ENCODE measurements around the gene SNIP1.
"Not testable (repeated sequence)": the region's sequence is repeated elsewhere in the genome, so short reads cannot be mapped to it uniquely, and the experiment has no call there.

The SNIP1 gene

DNA sequence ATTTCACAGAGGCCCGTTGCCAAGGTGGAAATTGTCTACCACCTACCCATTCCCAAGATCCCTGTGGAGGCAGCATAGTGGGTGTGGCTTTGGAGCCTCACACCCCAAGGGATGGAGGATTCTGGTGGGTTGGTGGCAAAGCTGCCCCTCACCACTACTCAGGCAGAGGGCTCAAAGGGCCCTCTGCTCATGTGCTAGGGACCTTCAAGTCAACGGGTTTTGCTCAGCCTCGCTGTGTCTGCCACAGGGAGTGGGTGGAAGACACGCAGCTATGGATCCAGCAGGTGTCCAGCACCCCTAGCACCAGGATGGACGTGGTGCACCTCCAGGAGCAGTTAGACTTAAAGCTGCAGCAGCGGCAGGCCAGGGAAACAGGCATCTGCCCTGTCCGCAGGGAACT, 5.0 kb upstream of the SNIP1 start:
- DNase-seq (ENCODE audit: low read depth) = no peak

DNA sequence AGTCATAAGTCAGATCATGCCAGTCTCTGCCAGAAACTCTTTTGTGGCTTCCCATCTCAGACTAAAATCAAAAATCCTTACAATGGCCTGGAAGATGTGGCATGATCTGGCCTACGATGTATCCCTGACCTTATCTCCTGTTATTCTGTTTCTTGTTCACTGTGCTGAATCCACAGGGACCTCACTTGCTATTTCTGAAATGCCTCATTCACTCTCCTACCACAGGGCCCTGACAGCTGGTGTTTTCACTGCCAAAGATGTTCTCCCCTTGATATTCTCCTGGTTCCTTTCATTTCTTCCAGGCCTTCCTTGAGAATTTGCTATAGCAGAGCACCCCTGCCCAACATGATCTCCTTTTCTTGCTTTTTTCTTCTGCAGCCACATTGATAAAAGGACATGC, 4.3 kb upstream of the SNIP1 start:
- no peak for DNase-seq (ENCODE audit: low read depth)

DNA sequence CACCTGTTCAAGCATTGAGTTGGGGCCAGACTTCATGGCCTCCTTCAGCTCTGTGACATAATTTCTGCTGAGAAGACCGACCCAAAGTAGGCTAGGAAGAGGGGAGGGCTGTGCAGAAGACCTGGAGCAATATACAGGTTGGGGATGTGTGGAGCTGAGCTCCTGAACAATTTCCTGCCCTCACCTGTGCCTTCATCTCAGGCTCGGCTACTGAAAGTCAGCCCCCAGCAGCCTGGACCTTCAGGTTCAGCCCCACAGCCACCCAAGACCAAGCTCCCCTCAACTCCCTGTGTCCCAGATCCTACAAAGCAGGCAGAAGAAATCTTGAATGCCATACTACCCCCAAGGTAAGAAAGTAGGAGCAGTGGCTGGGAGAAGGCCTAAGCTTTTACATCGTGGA, 3.3 kb upstream of the SNIP1 start:
- no peak for DNase-seq (ENCODE audit: low read depth)

DNA sequence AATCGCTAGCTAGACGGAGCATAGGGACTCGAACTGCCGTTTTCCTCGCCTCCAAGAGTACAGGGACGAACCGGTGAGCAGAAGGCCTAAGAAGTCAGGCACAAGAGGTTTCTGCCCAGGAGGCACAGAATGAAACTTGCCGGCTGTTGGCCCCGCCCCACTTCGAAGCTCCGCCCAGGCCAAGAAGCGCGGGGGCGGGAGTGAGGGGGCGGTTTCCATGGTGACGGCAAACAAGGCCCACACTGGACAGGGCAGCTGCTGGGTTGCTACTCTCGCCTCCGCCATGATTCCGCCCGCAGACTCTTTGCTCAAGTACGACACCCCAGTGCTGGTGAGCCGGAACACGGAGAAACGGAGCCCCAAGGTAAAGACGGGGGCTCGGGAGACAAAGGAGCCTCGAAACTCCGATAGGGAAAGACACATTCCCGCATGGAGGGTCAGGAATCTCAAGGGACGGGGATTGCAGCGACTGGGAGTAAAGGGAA, 2.7 kb upstream of the SNIP1 start, which contains the start of gene DNALI1:
Gene DNALI1, plus strand, starts transcription at position 229 of the 485 bp plus-strand sequence. Its CDS starts 55 bp downstream, at position 284.
- DNase-seq (ENCODE audit: low read depth) = peak; percentile 92

DNA sequence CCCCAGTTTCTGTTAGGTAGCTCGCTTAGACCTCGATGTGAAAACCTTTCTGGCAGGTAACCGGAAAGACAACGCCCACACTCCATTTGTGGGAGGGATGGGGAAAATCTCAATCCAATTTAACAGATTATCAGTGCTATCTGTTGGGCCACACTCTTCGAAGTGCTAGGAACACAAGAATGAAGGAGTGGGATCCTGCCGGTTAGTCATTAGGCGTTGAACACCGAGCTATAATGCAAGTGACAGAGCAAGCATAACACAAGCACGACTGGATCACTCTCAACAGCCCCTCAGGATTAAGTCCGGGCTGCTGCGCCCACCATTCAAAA, 531 bp downstream of the SNIP1 start:
- DNase-seq (ENCODE audit: low read depth) = no peak

DNA sequence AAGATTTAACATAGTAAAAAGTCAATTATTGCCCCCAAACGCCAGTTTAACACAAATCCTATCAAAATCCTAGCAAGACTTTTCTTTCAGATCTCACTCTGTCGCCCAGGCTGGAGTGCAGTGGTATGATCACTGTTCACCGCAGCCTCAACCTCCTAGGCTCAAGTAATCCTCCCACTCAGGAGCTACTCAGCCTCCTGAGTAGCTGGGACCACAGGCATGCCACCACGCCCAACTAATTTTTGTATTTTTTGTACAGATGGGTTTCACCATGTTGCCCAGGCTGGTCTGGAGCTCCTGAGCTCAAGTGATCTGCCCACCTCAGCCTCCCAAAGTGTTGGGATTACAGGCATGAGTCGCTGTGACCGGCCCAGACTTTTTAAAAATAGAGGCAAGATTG, 4.8 kb downstream of the SNIP1 start:
- no peak for DNase-seq (ENCODE audit: low read depth)

DNA sequence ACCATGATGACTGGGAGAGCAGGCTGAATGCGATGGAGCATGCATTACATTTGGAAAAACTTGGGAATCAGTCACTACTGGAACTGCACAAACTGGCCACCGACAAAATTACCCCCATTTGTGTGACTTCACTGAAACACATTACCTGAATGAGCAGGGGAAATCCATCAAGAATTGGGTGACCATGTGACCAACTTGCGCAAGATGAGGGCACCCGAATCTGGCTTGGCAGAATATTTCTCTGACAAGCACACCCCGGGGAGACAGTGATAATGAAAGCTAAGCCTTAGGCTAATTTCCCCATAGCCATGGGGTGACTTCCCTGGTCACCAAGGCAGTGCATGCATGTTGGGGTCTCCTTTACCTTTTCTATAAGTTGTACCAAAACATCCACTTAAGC, 9.1 kb downstream of the SNIP1 start:
- DNase-seq (ENCODE audit: low read depth) = no peak

DNA sequence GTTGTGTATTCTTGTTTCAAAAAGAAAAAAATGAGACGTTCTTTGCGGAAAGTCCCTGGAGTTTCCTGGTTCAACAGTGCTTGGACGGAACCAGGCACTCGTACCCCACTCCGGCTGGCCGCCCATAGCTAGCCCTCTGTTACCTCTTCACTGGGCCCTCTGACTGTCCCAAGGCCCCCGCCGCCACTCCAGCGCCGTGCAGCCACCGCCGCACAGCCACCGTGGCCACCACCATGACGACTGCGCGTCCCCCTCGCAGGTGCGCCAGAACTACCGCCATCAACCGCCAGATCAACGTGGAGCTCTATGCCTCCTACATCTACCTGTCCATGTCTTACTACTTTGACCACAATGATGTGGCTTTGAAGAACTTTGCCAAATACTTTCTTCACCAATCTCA, 9.6 kb downstream of the SNIP1 start:
- DNase-seq (ENCODE audit: low read depth) = no peak

DNA sequence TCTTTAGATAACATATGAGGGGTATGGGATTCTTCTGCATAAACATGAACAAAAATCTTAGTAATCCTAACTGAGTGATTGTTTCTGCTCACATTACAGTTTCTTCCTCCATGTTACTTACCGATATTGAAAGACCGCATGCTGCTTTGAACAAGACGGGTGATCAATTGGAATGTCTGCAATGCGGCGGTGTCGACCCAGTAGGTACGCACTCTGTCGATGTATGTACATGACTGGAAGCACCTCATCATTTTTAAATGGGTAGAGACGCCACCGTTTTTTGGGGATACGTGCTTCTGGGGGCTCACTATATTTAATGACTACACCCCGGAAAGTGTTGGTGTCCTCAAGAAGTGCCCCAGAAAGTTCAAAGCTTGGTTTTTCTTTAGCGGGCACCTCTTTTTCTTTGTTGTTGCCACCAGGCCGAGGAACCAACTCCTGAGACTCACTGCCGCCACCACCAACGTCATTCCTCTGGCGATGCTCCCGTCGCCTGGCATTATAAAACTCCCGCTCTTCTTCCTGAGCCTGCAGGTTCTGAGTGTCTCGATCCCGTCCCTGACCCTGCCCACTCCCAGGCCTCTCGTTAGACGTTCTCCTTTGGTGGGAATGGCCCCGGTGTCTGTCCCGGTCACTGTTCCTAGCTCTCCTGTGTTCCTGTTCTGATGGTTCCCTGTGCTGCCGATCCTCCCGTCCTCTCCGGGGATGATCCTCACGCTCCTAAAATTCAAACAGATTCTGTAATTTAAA, 13.9 kb downstream of the SNIP1 start:
- DNase-seq (ENCODE audit: low read depth) = no peak

DNA sequence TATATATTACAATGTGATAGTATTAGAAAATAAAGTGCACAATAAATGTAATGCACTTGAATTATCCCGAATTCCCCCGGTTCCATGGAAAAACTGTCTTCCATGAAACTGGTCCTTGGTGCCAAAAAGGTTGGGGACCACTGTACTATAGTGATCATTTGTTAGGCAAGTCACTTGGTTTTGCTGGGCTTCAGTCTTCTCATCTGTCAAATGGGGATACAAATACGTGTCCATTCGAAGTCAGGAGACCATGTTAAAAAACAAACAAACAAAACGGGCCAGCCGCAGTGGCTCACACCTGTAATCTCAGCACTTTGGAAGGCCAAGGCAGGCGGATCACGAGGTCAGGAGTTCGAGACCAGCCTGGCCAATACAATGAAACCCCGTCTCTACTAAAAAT, 14.9 kb downstream of the SNIP1 start:
- not testable (repeated sequence) for DNase-seq (ENCODE audit: low read depth)

DNA sequence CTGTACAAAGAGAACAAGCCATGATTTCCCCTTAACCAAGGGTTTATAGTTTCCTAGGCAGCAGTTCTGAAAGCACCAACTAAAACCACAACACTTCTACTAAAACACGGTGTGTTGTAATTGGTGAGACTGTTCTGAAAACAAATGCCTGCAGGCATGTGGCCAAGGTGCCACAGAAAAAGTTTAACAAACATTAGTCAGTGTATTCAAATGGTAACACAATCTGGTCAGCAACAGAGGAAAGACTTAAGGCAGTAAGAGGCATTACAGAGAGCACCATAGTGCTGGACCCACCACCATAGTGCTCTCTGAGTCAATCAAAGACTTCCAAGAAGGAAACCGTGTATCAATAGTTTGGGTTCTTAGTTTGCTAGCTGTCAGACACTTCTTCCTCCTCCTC, 16.7 kb downstream of the SNIP1 start:
- peak; percentile 88 for DNase-seq (ENCODE audit: low read depth)

DNA sequence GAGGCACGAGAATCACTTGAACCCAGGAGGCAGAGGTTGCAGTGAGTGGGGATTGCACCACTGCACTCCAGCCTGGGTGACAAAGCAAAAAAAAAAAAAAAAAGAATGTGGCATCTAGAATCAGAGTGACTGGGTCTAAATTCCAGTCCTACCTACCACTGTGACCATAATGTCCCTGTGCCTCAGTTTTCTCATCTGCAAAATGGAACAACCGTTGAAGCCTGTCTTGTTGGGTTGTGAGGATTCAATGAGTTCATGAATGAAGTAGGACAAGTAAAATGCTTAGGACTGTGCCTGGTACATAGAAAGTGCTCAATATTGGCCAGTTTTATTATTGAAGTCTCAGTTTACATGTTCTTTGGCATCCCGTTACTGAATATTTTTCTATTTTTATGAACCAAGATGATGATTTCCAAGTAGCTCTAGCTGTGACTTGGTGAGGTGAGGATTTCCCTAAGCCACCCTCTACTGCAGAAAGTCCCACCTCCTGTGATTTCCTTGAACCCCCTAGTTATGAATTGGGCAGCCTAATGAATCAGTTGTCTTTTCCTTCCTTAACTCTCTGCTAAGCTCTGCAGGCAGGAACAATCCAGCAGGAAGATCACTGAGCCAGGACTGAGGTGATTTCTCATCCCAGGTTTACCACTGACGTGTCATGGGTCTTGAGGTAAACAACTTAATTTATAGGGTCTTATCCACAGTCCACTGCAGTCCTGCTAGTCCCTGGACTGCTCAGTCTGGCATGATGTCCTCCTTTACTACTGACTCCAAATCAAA, 20.6 kb downstream of the SNIP1 start:
- no peak for DNase-seq (ENCODE audit: low read depth)

DNA sequence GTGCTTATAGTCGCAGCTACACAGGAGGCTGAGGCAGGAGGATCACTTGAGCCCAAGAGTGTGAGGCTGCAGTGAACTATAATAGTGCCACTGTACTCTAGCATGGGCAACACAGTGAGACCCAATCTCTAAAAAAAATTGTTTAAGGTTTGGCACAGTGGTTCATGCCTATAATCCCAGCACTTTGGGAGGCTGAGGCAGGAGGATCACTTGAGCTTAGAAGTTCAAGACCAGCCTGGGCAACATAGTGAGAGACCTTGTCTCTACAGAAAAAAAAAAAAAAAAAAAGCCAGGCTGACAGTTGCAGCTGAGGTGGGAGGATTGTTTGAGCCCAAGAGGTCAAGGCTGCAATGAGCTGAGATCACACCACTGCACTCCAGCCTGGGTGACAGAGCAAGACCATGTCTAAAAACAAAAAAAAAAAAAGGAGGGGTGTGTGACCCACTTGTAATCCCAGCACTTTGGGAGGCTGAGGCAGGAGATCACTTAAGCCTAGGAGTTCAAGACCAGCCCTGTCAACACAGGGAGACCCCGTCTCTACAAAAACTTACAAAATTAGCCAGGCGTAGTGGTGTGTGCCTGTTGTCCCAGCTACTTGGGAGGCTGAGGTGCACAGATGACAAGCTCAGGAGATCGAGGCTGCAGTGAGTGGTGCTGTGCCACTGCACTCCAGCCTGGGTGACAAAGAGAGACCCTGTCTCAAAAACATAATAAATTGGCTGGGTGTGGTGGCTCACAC, 21.5 kb downstream of the SNIP1 start:
- not testable (repeated sequence) for DNase-seq (ENCODE audit: low read depth)

DNA sequence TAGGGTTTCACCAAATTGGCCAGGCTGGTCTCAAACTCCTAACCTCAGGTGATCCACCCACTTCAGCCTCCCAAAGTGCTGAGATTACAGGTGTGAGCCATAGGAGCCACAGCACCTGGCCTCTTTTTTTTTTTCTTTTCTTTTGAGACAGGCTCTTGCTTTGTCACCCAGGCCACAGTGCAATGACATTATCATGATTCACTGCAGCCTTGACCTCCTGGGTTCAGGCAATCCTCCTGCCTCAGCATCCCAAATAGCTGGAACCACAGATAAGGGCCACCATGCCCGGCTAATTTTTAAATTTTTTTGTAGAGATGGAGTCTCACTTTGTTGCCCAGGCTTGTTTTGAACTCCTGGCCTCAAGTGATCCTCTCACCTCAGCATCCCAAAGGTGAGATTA, 24.2 kb downstream of the SNIP1 start:
- not testable (repeated sequence) for DNase-seq (ENCODE audit: low read depth)

DNA sequence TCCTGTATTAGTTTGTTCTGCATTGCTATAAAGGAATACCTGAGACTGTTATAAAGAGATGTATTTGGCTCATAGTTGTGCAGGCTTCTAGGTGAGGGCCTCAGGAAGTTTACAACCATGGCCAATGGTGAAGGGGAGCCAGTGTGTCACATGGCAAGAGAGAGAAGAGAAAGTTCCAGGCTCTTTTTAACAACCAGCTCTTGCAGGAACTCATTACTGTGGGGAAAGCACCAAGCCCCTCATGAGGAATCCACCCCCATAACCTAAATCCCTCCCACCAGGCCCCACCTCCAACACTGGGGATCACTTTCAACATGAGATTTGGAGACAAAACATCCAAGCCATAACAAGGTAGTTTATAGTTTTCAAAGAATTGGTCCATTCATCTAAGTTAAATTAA, 34.5 kb downstream of the SNIP1 start:
- DNase-seq (ENCODE audit: low read depth) = no peak

DNA sequence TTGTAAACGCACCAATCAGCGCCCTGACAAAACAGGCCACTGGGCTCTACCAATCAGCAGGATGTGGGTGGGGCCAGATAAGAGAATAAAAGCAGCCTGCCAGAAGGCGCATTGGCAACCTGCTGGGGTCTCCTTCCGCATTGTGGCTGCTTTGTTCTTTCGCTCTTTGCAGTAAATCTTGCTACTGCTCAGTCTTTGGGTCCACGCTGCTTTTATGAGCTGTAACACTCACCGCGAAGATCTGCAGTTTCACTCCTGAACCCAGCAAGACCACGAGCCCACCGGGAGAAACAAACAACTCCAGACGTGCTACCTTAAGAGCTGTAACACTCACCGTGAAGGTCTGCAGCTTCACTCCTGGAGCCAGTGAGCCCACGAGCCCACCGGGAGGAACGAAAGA, 35.2 kb downstream of the SNIP1 start:
- DNase-seq (ENCODE audit: low read depth) = not testable (repeated sequence)

DNA sequence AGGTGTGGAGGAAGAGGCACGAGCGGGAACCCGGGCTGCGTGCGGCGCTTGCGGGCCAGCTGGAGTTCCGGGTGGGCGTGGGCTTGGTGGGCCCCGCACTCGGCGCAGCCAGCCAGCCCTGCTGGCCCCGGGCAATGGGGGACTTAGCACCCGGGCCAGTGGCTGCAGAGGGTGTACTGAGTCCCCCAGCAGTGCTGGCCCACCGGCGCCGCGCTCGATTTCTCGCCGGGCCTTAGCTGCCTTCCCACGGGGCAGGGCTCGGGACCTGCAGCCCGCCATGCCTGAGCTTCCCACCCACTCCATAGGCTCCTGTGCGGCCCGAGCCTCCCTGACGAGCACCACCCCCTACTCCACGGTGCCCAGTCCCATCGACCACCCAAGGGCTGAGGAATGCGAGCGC, 35.9 kb downstream of the SNIP1 start:
- DNase-seq (ENCODE audit: low read depth) = not testable (repeated sequence)

DNA sequence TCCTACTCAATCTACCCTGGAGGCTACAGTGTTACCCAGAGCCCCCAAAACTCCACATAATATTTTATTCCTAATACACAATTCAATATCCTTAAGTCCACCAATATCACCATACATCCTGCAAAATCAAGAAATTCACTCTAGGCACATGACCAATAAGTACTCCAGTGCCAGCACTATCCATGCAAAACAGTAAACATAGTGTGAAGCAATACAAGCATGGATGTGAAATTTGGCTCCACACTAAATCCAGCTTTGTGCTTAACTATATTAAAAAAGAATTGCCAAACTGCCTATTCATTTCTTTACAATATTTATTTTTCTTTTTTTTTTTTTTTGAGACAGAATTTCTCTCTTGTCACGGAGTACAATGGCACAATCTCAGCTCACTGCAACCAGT, 36.5 kb downstream of the SNIP1 start:
- peak; percentile 64 for DNase-seq (ENCODE audit: low read depth)

DNA sequence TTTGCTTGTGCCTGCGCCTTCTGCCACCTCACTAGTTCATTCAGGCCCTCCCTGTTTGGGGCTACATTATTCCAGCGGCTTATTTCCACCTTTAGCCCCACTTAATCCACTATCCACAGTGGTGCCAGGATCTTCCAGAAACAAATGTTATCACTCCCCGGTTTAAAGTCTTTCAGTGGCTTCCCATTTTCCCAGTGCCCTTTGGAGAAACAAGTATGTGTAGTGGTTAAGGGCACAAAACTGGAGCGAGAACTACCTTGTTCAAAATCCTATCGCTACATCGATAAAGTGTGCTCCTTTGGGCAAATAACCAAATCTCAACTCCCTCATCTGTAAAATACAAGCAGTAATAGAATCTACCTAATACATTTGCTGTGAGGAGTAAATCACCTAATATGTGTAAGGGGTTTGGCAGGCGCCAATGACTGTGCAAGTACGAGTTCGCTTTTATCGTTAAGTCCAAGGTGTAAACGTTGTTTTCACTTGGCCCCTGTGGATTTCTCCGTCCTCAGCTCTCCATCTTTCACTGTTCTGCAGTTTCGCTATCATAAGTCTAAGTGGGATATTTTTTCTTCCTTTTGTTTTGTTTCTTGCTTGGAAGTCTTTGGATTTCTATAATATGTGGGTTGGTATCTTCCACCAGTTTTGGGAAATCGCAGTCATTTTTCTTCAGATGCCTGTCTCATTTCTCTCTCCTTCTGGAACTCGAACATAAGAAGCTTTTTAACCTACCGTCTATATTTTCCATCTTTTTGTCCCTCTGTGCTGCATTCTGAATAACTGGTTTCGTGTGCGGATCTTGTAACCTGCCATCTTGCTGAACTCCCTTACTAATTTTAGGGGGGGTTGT, 38.7 kb downstream of the SNIP1 start:
- DNase-seq (ENCODE audit: low read depth) = no peak

DNA sequence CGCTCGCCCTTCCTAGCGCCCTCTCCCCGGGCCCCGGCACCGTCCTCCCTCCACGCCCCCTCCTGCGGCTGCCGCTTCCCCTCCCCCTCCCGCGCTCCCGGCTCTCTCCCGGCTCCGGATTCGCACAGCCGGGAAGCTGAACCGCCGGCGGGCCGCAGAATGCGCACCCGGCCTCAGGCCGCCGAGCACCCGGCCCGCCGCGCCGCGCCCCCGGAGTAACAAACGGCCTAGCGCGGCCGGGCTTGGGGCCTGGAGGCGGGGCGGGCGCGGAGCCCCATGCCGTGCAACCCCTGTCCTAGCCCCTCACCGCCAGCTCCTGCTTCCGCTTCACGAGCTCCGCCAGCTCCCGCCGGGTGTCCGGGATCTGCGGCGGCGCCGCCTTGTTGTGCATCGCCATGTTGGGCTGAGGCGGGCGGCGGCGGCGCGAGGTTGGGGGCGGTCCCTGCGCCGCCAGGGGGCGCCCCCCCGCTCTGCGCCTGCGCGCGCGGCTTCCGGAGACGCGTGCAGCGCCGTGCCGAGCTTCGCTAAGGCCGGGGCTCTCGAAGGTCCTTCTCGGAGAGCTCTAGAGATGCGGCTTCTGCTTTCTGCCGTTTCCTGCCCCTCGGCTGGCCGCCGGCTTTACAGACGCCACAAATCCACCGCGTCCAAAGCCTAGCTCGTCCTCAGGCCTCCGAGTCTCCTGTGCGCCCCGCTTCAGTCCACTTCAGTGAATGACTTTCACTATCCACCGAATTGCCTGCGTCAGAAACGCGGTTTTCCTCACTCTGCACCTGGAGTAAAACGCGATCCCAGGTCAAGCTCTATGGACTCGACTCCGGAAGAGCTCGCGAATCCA, 39.5 kb downstream of the SNIP1 start, which contains the start of gene MEAF6:
Gene MEAF6, minus strand, starts transcription at position 417 of the 835 bp plus-strand sequence. Its CDS starts 20 bp downstream, at position 397.
- peak; percentile 74 for DNase-seq (ENCODE audit: low read depth)

All from fibroblast of gingiva (primary cell).